Lower lobe of right lung (tissue), 2 donors: ENCODE results near the gene STK11. TPM values are rescaled to one million over a fixed set of nuclear protein-coding genes. Genes with fewer than 3 reads are reported as not detected.

ENCODE experiments used
- ATAC-seq, 2 donors: fragments of 200-7000 bp; cut with Tn5 transposase; one replicate each; pipeline ENCODE4 v1.9.1; 2020 to 2022; ENCODE audit warnings: mild to moderate bottlenecking in 2 of 2, moderate library complexity in 2 of 2
- DNase-seq: peaks from one replicate; pipeline ENCODE4 v3.0.0-alpha.2; 2020
- H3K27ac ChIP-seq: fragments of 200-600 bp; one replicate; pipeline ENCODE4 v1.8.0; 2022
- H3K27me3 ChIP-seq: fragments of 200-600 bp; one replicate; pipeline ENCODE4 v1.8.0; 2022; ENCODE audit warnings: low read depth
- H3K36me3 ChIP-seq: fragments of 200-600 bp; one replicate; pipeline ENCODE4 v1.8.0; 2022; ENCODE audit warnings: mild to moderate bottlenecking
- H3K4me1 ChIP-seq: fragments of 200-600 bp; one replicate; pipeline ENCODE4 v1.8.0; 2022
- H3K4me3 ChIP-seq: fragments of 200-600 bp; one replicate; pipeline ENCODE4 v1.8.0; 2022; ENCODE audit warnings: mild to moderate bottlenecking
- H3K9me3 ChIP-seq: fragments of 200-600 bp; one replicate; pipeline ENCODE4 v1.8.0; 2022
- CTCF ChIP-seq: fragments of 200-600 bp; IDR thresholded peaks from one replicate; pipeline ENCODE4 v1.8.0; 2022; ENCODE audit warnings: antibody characterized with exemption, mild to moderate bottlenecking
- intact Hi-C: fragments of 100-400 bp; cut with DNase I; formaldehyde crosslinking; loops from one replicate; pipeline ENCODE4 v1.11.0; 2022
- total RNA-seq: library from RNA; stranded (reverse); fragmentation: NEBNext Ultra II Directional; extraction: Animal tissue kit (Norgen Biotek cat#: 25700); gene quantifications from one replicate; pipeline ENCODE4 v1.2.1, GENCODE V29; 2021
- donor health status: DM: no; HTN: yes; CAD: no; lungs with severe emphysema.

STK11 gene
- total RNA-seq, 1 donor from 2014 or later: 50.5 TPM

- DNase-seq: no peak
- H3K27me3 ChIP-seq: no peaks in the 10 kb centered on the region
- H3K27ac ChIP-seq: no peak overlapping the region
- no peak overlapping the region for H3K4me3 ChIP-seq
- intact Hi-C loops: no loop called here
- H3K4me1 ChIP-seq: peaks cover 84% of the 10 kb centered on the region
- peaks cover 14% of the 10 kb centered on the region for H3K36me3 ChIP-seq
- TF ChIP-seq CTCF: no peak
- H3K9me3 ChIP-seq: no peaks in the 10 kb centered on the region
- ATAC-seq: no peak
These were observed 4.6 kb downstream of the STK11 start for GRCh38 chr19:1210227-1210538.

GRCh38 chr19:1211494-1212234, 6.1 kb downstream of the STK11 start:
- intact Hi-C loops: no loop called here
- H3K4me1 ChIP-seq: peaks cover 91% of the 10 kb centered on the region
- DNase-seq: no peak

DNA sequence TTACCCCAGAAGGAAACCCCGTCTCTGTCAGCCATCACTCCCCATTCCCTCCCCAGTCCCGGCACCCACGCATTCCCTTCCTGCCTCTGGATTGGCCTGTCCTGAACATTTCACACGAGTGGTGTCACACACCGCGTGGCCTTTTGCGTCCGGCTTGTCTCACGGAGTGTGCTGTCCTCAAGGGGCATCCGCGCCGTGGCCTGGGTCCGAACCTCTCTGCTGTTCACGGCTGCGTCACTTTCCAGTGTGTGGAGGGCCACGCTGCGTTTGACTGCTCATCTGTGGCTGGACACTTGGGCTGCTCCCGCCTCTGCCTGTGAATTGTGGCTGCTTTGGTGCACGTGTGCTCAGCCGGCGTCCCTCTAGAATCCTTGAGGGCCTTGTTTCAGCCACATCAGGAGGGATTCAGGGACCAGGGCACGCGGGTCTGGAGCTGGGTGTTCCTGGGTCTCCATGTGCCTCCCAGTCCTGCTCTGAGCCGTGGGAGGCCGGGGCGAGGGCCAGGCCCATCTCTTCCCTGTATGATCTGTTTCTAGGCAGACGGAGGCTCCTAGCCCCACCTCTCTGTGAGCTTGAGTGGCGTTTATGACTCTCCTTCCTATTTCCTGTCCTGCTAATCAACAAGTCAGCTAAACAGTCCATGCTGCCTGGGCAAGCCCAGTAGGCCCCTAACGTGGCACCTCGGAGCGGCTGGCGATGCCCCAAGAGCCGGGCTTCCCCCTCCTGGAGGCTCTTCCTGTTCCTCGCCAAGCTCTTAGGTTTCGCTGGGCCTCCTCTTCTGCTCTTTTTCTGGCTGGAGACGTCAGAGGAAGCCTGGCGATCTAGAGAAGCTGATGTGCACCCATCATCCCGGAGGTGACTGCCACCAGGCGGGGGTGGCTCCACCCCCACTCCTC, 8.1 kb downstream of the STK11 start:
- intact Hi-C loops: no loop called here
- peaks cover 14% of the 10 kb centered on the region for H3K36me3 ChIP-seq
- ATAC-seq (peak; percentile 69 to 82), DNase-seq (peak; percentile 84)
- peak overlapping the region; percentile 21 for H3K4me3 ChIP-seq
- H3K4me1 ChIP-seq: peaks cover 78% of the 10 kb centered on the region
- no peaks in the 10 kb centered on the region for H3K27me3 ChIP-seq
- peak overlapping the region; percentile 83 for H3K27ac ChIP-seq
- TF ChIP-seq CTCF: no peak
- H3K9me3 ChIP-seq: no peaks in the 10 kb centered on the region

More at GRCh38 chr19:1211494-1212234, 6.1 kb downstream of the STK11 start:
- H3K9me3 ChIP-seq: no peaks in the 10 kb centered on the region
- H3K27ac ChIP-seq: no peak overlapping the region
- no peak overlapping the region for H3K4me3 ChIP-seq
- H3K27me3 ChIP-seq: no peaks in the 10 kb centered on the region
- ATAC-seq: no peak
- no peak for TF ChIP-seq CTCF
- H3K36me3 ChIP-seq: peaks cover 14% of the 10 kb centered on the region

DNA sequence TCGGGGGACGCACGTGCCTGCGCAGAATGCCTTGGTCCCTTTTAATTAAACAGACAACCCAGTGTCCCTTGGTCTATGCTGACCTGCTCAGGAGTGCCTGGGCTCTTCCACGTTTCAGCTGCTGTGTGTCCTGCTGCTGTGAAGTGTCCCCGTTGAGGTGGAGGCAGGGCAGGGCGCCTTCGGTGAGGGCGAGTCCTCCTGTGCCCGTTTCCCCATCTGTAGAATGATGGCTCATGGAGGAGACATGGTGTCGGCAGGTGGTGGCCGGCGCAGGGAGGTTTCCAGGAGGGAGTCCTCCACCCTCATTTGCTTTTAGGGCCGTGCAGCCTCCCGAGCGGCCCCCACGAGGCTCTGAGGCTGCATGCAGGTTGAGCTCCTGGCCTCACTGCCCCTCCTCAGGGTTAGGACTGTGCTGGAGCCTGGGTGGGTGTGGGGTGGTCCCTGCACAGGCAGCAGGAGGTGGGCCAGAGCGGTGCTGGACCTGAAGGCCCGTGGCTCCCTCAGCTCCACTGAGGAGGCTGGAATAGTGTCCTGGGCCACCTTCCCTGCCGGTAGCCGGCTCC, 8.8 kb downstream of the STK11 start:
- Histone ChIP-seq H3K27ac (peak overlapping the region; percentile 83), H3K4me1 (peaks cover 71% of the 10 kb centered on the region), H3K4me3 (peak overlapping the region; percentile 21), H3K9me3 (no peaks in the 10 kb centered on the region), H3K27me3 (no peaks in the 10 kb centered on the region), H3K36me3 (peaks cover 14% of the 10 kb centered on the region)
- ATAC-seq: peak in 1 of 2 donors; percentile 1
- no peak for DNase-seq
- intact Hi-C loops: no loop called here
- no peak for TF ChIP-seq CTCF

GRCh38 chr19:1214862-1215731, 9.5 kb downstream of the STK11 start:
- peak overlapping the region; percentile 7 for H3K4me3 ChIP-seq
- ATAC-seq (peak; percentile 68 to 71), DNase-seq (peak; percentile 73)
- H3K27me3 ChIP-seq: no peaks in the 10 kb centered on the region
- peaks cover 64% of the 10 kb centered on the region for H3K4me1 ChIP-seq
- peak overlapping the region; percentile 83 for H3K27ac ChIP-seq
- no peak for TF ChIP-seq CTCF
- H3K9me3 ChIP-seq: no peaks in the 10 kb centered on the region
- intact Hi-C loops: no loop called here
- H3K36me3 ChIP-seq: peaks cover 12% of the 10 kb centered on the region
